ENCODE results near the gene DISP2. TPM values are rescaled to one million over a fixed set of nuclear protein-coding genes. Genes with fewer than 3 reads are reported as not detected.
A peak's percentile ranks its signal among the peaks of the same experiment; 100 is the strongest.

Gene DISP2
- total and polyA plus RNA-seq, 9 of the 15 experiments (the other 6 are each of a cell fraction or from before 2014, with no cell fraction given): 0.06 to 0.89 (median 0.15) TPM; not detected in 1

DNA sequence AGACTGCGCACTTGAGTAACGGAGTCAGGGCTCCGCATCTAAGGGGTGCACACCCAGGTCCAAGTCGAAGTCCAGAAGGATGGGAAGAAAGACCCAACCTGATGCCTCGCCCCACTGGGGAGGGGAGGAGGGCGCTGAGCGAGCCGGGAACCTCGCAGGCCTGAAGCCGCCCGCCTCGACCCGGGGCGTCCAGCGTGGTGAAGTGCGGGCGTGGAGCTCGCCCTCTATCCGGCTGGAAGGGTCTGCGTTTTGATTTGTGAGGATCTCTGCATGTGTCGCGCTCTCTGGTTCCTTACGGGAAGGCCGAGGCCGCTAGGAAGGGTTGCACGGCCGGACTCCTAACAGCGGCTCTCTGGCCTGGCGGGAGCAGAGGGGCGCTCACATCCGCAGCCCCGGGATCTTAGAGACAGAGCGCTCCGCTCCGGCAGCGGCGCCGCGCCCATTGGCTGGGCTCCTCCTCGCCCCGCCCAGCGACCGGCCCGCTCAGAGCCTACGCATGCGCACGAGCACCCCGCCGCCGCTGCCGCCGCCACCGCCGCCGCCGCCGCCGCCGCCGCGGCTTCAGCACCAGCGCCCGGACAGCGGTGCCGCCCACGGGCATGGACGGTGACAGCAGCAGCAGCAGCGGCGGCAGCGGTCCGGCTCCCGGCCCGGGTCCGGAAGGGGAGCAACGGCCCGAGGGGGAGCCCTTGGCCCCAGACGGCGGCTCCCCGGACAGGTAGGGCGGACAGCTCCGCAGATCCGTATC, at the start of gene DISP2 (continued):
- TF ChIP-seq, protein P1, sequence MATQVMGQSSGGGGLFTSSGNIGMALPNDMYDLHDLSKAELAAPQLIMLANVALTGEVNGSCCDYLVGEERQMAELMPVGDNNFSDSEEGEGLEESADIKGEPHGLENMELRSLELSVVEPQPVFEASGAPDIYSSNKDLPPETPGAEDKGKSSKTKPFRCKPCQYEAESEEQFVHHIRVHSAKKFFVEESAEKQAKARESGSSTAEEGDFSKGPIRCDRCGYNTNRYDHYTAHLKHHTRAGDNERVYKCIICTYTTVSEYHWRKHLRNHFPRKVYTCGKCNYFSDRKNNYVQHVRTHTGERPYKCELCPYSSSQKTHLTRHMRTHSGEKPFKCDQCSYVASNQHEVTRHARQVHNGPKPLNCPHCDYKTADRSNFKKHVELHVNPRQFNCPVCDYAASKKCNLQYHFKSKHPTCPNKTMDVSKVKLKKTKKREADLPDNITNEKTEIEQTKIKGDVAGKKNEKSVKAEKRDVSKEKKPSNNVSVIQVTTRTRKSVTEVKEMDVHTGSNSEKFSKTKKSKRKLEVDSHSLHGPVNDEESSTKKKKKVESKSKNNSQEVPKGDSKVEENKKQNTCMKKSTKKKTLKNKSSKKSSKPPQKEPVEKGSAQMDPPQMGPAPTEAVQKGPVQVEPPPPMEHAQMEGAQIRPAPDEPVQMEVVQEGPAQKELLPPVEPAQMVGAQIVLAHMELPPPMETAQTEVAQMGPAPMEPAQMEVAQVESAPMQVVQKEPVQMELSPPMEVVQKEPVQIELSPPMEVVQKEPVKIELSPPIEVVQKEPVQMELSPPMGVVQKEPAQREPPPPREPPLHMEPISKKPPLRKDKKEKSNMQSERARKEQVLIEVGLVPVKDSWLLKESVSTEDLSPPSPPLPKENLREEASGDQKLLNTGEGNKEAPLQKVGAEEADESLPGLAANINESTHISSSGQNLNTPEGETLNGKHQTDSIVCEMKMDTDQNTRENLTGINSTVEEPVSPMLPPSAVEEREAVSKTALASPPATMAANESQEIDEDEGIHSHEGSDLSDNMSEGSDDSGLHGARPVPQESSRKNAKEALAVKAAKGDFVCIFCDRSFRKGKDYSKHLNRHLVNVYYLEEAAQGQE (IDR thresholded peaks at IDR 0.05; ENCODE audit: borderline replicate concordance): peak; percentile 100
- TF ChIP-seq, protein P1 (CRISPR knock-in tag; IDR thresholded peaks at IDR 0.05; ENCODE audit: low read depth): peak; percentile 100
- TF ChIP-seq, protein P2, sequence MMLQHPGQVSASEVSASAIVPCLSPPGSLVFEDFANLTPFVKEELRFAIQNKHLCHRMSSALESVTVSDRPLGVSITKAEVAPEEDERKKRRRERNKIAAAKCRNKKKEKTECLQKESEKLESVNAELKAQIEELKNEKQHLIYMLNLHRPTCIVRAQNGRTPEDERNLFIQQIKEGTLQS (IDR thresholded peaks at IDR 0.05): no peak
- TF ChIP-seq, protein P2 (CRISPR knock-in tag; conservative IDR thresholded peaks at IDR 0.05): no peak
- TF ChIP-seq L3MBTL2 (IDR thresholded peaks at IDR 0.05): peak; percentile 75
- TF ChIP-seq, protein P3, sequence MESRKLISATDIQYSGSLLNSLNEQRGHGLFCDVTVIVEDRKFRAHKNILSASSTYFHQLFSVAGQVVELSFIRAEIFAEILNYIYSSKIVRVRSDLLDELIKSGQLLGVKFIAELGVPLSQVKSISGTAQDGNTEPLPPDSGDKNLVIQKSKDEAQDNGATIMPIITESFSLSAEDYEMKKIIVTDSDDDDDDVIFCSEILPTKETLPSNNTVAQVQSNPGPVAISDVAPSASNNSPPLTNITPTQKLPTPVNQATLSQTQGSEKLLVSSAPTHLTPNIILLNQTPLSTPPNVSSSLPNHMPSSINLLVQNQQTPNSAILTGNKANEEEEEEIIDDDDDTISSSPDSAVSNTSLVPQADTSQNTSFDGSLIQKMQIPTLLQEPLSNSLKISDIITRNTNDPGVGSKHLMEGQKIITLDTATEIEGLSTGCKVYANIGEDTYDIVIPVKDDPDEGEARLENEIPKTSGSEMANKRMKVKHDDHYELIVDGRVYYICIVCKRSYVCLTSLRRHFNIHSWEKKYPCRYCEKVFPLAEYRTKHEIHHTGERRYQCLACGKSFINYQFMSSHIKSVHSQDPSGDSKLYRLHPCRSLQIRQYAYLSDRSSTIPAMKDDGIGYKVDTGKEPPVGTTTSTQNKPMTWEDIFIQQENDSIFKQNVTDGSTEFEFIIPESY (CRISPR knock-in tag; IDR thresholded peaks at IDR 0.05): no peak
- TF ChIP-seq NELFE (IDR thresholded peaks at IDR 0.05; ENCODE audit: insufficient read depth, insufficient read length): no peak
- TF ChIP-seq YBX1 (IDR thresholded peaks at IDR 0.05): no peak
- TF ChIP-seq, protein P4, sequence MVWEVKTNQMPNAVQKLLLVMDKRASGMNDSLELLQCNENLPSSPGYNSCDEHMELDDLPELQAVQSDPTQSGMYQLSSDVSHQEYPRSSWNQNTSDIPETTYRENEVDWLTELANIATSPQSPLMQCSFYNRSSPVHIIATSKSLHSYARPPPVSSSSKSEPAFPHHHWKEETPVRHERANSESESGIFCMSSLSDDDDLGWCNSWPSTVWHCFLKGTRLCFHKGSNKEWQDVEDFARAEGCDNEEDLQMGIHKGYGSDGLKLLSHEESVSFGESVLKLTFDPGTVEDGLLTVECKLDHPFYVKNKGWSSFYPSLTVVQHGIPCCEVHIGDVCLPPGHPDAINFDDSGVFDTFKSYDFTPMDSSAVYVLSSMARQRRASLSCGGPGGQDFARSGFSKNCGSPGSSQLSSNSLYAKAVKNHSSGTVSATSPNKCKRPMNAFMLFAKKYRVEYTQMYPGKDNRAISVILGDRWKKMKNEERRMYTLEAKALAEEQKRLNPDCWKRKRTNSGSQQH (CRISPR knock-in tag; IDR thresholded peaks at IDR 0.05): no peak
- TF ChIP-seq ZC3H4 (CRISPR knock-in tag; IDR thresholded peaks at IDR 0.05; ENCODE audit: borderline replicate concordance): no peak
- peak; percentile 51 for TF ChIP-seq HMGN3 (IDR thresholded peaks at IDR 0.05; ENCODE audit: borderline replicate concordance, extremely low read depth, insufficient read length, low read depth, low read length)
- TF ChIP-seq MCM7 (IDR thresholded peaks at IDR 0.05): no peak
- TF ChIP-seq RFX1 (IDR thresholded peaks at IDR 0.05): no peak
- TF ChIP-seq IFI16 (CRISPR knock-in tag; IDR thresholded peaks at IDR 0.05): no peak
- TF ChIP-seq TCFL5 (CRISPR knock-in tag; conservative IDR thresholded peaks at IDR 0.05): no peak
- TF ChIP-seq CREM (IDR thresholded peaks at IDR 0.05; ENCODE audit: low read depth): no peak
- TF ChIP-seq ZNF165 (CRISPR knock-in tag; IDR thresholded peaks at IDR 0.05; ENCODE audit: borderline replicate concordance): no peak

All from K562 (cell line).